ES-I3 (cell line): ENCODE measurements around the gene LGALS3.

Experiments
- H3K36me3 ChIP-seq: 2 replicates; pipeline ENCODE4 v1.6.1; 2013; ENCODE audit warnings: mild to moderate bottlenecking, low read length, control low read depth, moderate library complexity; ENCODE audit not compliant: insufficient read depth
- H3K4me1 ChIP-seq: 2 replicates; pipeline ENCODE4 v1.6.1; 2013; ENCODE audit warnings: mild to moderate bottlenecking, control low read depth, low read length; ENCODE audit not compliant: insufficient read depth
- H3K9ac ChIP-seq: 2 replicates; pipeline ENCODE4 v1.6.1; 2013; ENCODE audit warnings: low read depth, mild to moderate bottlenecking, low read length, moderate library complexity
- H3K9me3 ChIP-seq: 2 replicates; pipeline ENCODE4 v1.6.1; 2013; ENCODE audit warnings: mild to moderate bottlenecking, low read length, moderate library complexity; ENCODE audit not compliant: control insufficient read depth, insufficient read depth

The LGALS3 gene

DNA sequence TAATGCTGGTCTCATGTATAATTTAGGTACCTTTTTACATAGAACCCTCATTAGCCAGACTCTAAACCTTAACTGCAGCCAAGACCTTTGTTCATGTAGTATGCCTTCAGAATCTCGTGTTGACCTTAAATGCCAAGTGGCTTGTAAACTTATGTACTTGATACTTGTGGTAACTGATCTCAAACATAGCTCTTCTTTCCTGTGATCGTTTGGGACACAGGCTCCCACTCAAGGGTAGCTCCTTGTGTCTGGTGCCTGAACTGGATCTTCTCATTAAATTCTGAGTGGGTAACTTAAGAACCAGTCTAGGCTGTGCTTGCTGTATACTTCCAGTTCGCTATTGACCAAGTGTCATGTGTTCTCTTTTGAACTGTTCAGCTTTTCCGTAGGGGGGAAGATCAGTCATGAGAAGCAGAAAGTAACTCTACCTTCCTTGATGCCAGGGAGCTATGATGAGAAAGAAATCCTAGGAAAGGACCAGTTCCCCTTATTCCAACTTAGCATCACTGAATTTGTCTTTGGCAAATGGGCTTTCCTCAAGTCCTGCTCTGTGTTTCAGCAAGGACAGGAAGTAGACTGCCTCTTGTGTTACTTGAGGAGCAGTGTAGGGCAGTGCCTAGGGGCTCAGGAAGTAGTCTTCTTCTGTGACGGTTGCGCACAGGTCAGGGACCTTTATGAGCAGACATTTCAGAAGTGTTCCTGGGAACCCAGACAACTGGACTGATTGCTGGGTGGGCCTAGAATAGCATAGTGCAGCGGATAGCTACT is 2.5 kb downstream of the LGALS3 start:
- Histone ChIP-seq H3K4me1 (no peaks in the 10 kb centered on the region), H3K9me3 (no peaks in the 10 kb centered on the region), H3K36me3 (peaks cover 3% of the 10 kb centered on the region; the same call in 1 of the 2 replicates), H3K9ac (no peak overlapping the region)

DNA sequence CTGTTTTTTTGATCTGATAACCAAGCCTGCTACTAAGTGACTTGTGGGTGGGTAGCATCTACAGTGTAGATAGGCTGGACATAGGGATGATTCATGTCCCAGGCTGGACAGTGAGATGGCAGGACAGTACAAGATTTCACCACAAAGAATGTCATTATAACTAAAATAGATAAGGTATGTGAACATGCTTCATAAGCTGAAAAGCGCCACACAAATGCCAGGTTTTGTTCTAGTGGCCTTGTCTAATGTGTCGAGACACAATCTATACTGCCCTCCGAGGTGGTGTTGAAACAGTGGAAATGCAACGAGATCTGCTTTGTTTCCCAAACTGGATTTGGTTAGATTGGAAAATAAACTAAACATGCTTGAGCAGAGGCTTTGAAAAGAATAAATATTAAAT is 4.4 kb downstream of the LGALS3 start:
- Histone ChIP-seq H3K9ac (no peak overlapping the region), H3K9me3 (no peaks in the 10 kb centered on the region), H3K36me3 (peaks cover 6% of the 10 kb centered on the region; the same call in 1 of the 2 replicates), H3K4me1 (no peaks in the 10 kb centered on the region)

DNA sequence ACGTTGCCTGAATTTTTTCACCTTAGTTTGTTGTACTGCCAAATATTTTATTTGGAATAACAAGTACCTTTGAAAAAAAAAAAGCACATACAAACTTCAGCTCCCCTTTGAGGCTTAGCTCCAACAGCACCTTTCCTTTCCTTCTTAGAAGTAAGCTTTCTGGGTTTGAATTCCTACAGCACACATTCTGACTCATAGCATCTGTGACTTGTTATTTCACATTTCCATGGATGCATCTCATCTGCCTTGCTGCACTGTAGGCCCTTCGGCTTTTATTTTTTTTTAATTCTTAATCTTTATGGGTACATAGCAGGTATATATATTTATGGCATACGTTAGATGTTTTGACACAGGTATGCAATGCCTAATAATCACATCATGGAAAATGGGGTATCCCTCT is 7.2 kb downstream of the LGALS3 start:
- H3K9ac ChIP-seq: no peak overlapping the region
- H3K4me1 ChIP-seq: no peaks in the 10 kb centered on the region
- peaks cover 8% of the 10 kb centered on the region; the same call in 1 of the 2 replicates for H3K36me3 ChIP-seq
- H3K9me3 ChIP-seq: no peaks in the 10 kb centered on the region

DNA sequence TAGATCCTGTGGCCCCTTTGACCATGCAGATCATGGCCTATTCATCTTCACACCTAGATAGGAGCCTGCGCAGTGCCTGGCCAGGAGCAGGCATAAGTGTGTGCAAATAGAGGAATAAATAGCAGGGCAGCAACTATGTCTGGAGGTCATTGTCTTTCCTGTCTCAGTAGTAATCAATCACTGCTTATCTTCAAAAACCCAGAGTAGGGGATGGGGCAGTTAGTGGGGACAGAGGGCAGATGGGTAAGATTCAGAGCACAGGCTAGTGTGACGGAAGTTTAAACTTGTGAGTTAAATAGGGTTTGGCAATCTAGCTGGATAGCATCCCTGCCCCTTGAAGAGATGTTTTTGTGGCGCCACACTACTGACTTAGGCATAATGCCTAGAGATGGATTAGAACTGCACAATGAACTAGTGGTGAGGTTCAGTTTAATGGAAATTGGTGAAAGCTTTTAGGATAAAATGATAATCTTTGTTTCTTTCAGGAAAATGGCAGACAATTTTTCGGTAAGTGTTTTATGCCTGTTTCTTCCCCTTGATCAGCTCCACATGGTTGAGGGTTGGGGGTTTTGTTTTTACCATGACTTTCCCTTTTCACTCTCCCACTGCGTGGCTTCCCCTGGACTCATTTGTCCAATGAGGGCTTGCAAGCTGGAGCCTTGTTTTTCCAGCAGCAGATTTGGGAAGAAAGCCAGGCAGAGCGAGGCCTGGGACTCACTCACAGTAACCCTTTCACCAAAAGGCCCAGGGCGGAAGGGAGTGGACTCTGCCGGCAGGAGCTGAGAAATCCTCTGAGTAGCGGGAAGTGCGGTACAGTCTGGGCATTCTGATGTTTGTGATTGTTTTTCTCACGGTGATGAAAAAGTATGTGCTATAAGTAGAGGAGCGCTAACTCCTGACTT is 8.1 kb downstream of the LGALS3 start:
- Histone ChIP-seq H3K9ac (no peak overlapping the region), H3K4me1 (no peaks in the 10 kb centered on the region), H3K9me3 (no peaks in the 10 kb centered on the region), H3K36me3 (peaks cover 8% of the 10 kb centered on the region; the same call in 1 of the 2 replicates)

DNA sequence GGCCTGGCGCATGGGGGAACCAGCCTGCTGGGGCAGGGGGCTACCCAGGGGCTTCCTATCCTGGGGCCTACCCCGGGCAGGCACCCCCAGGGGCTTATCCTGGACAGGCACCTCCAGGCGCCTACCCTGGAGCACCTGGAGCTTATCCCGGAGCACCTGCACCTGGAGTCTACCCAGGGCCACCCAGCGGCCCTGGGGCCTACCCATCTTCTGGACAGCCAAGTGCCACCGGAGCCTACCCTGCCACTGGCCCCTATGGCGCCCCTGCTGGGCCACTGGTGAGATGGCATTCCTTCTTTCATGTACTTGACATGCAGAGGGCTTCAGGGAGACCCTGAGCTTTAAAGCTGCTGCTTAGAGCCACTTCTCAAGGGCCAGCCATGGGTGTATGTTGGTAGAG is 9.0 kb downstream of the LGALS3 start:
- H3K9ac ChIP-seq: no peak overlapping the region
- H3K4me1 ChIP-seq: no peaks in the 10 kb centered on the region
- peaks cover 8% of the 10 kb centered on the region for H3K36me3 ChIP-seq
- no peaks in the 10 kb centered on the region for H3K9me3 ChIP-seq

DNA sequence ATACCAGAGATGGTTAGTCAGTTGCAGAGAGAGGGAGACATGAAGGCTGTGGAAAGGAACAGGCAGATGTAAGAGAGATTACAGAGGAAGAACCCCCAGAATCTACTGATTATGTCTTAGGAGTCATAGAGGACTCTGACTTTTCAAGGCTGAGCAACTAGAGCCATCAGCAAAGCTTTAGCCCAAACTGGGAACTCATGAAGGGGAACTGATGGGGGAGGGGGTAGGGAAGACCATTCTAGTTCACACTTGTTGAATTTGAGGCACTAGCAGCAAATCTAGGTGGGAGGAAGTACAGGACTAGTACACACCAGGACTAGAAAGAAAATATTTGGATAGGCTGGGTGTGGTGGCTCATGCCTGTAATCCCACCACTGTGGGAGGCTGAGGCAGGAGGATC is 10.1 kb downstream of the LGALS3 start:
- Histone ChIP-seq H3K36me3 (peaks cover 6% of the 10 kb centered on the region; the same call in 1 of the 2 replicates), H3K9me3 (no peaks in the 10 kb centered on the region), H3K9ac (no peak overlapping the region), H3K4me1 (no peaks in the 10 kb centered on the region)

DNA sequence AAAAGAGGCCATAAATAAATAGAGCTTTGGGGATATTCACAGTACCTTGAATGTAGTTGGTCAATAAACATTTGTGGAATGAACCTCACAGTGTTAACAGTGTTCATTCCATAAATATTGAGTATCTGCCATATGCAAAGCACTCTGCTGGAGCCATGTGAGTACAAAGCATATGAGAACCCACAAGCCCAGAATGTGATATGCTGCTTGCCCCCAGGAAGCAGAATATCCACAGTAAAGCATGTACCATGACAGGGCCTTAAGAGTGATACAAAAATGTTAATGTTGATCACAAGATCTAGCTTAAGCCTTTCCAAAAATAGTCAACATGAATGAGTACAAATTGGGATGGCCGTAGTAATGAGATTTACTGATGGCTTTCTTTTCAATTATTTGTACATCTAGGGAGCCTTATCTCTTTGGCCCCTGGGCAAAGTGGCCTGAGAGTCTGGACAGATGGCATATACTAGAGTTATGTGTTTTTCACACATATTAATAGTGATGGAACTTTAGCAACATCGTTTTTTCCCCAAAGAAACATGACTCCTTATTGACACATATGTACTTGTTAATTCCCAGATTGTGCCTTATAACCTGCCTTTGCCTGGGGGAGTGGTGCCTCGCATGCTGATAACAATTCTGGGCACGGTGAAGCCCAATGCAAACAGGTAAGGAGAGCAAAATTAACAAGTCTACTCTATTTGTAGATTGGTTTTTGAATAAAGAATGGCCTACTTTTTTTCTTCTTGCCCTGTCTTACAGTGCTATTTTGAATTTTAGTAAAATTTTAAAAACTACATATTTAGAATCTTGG is 10.9 kb downstream of the LGALS3 start:
- no peaks in the 10 kb centered on the region for H3K4me1 ChIP-seq

DNA sequence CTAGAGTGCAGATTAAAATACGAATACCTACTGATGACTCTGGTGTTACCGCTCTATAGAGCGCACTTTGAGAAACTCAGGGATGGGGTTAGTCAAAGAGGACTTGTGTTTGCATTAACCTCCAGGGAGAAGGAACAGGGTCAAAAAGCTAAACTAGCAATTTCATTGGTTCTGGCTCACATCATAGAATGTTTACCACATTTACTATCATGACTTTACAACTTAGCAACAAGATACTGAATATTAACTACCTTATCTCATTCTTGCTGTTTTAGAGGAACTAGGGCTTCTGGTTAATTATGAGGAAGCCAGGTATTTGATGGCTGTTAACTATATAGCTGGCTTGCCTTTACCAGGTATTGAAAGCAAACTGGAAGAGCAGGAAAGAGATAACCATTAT is 12.8 kb downstream of the LGALS3 start:
- Histone ChIP-seq H3K36me3 (peaks cover 10% of the 10 kb centered on the region), H3K4me1 (no peaks in the 10 kb centered on the region), H3K9me3 (no peaks in the 10 kb centered on the region), H3K9ac (no peak overlapping the region)

More for the DNA sequence above, 10.9 kb downstream of the LGALS3 start:
- Histone ChIP-seq H3K9me3 (no peaks in the 10 kb centered on the region), H3K36me3 (peaks cover 6% of the 10 kb centered on the region; the same call in 1 of the 2 replicates), H3K9ac (no peak overlapping the region)

DNA sequence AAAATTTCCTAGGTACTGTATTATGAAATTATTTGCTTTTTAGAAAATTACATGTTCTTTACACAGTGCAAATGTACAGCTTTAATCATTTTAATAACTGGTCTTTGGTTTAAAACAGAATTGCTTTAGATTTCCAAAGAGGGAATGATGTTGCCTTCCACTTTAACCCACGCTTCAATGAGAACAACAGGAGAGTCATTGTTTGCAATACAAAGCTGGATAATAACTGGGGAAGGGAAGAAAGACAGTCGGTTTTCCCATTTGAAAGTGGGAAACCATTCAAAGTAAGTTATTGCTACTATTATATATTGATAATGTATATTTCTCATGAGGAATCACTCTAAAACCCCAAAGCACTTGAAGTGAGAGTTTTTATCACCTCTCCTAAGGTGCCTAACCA is 13.4 kb downstream of the LGALS3 start:
- H3K4me1 ChIP-seq: no peaks in the 10 kb centered on the region
- peaks cover 9% of the 10 kb centered on the region for H3K36me3 ChIP-seq
- H3K9me3 ChIP-seq: no peaks in the 10 kb centered on the region
- no peak overlapping the region for H3K9ac ChIP-seq

DNA sequence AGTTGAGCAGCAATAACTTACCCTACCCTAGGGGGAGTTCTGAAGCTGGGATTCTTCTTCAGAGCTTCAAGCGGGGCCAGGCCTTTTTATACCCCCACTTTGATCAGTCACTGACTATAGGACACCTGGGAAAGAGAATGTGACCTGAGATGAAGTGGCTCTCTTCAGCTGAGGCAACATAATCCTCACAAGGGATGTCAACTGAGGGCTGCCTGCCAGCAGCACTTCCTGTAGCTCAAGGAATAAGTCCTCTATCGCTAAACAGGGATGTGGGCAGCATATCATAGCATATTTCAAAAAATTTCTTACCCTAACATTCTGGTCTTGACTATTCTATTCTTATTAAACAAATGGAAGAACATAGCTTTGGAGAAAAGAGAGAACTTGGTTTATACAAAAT is 17.4 kb downstream of the LGALS3 start:
- Histone ChIP-seq H3K36me3 (peaks cover 10% of the 10 kb centered on the region), H3K4me1 (no peaks in the 10 kb centered on the region)

DNA sequence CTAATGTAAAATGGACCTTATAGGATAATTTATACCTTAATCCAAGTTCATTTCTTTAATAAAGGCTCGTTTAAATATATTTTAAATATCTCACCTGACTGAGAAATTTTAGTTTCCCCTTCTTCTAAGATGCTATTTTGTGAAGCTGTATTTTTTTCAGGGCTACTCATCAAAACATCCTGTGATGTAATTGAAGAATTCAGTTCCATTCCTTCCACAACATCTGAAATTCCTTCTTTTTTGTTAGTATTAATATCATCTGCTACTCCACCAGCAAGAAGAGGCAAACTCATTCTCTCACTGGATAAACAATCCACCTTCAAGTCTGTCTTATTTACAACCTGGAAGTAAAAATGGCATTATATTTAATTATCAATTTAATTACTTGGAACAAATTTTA is 22.5 kb downstream of the LGALS3 start:
- H3K4me1 ChIP-seq: no peaks in the 10 kb centered on the region
- H3K9me3 ChIP-seq: no peaks in the 10 kb centered on the region
- no peak overlapping the region for H3K9ac ChIP-seq
- peaks cover 5% of the 10 kb centered on the region; the same call in 1 of the 2 replicates for H3K36me3 ChIP-seq

More for the DNA sequence above, 17.4 kb downstream of the LGALS3 start:
- no peaks in the 10 kb centered on the region for H3K9me3 ChIP-seq
- H3K9ac ChIP-seq: no peak overlapping the region

DNA sequence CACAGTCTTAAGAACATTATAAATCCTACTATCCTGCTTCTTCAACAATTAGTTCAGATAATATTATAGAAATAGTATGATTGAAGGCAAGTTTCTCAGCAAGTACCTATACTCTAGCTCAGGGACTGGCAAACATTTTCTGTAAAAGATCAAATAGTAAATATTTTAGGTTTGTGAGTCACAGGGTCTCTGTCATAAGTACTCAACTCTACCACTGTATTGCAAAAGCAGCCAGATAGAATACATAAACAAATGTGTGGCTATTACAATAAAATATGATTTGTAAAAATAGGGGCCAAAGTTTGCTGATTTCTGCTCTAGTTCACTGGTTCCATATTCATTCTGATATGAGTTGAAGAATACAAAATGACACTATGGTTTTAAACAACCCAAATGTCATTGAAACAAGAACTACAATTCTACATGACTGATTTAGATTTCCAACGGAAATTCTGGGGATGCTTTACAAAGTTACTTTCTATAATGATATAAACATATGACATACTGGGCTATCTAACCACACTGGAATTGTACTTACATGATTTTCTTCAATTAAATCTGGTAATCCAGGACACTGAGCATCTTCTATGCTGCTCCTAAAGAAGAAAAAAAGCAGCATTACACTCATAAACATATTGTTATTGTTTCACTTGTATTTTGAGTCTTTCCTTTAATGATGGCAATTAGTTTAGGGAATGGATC is 23.2 kb downstream of the LGALS3 start:
- no peaks in the 10 kb centered on the region for H3K4me1 ChIP-seq
- no peak overlapping the region for H3K9ac ChIP-seq
- peaks cover 5% of the 10 kb centered on the region; the same call in 1 of the 2 replicates for H3K36me3 ChIP-seq
- no peaks in the 10 kb centered on the region for H3K9me3 ChIP-seq

DNA sequence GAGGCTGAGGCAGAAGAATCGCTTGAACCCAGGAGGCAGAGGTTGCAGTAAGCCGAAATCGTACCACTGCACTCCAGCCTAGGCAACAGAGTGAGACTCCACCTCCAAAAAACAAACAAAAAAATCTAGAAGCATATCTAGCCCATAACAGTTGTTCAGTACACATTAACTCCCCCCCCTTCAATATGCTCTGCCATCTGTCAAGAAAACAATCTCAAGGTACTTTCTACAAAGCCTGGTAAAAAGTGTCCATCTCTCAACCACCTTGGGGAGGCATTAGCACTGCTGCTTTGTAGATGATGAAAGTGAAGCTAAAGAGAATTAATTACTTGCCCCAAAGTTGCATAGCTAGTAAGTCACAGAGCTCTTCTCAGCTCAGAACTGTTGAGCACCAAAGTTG is 24.9 kb downstream of the LGALS3 start:
- no peak overlapping the region for H3K9ac ChIP-seq
- peaks cover 16% of the 10 kb centered on the region for H3K36me3 ChIP-seq
- H3K4me1 ChIP-seq: no peaks in the 10 kb centered on the region
- no peaks in the 10 kb centered on the region for H3K9me3 ChIP-seq
